Aorta (tissue), 5 donors: ENCODE data around the gene RNF181. TPM values are rescaled to one million over a fixed set of nuclear protein-coding genes. Genes with fewer than 3 reads are reported as not detected.
"Not testable (repeated sequence)": the region's sequence is repeated elsewhere in the genome, so short reads cannot be mapped to it uniquely, and the experiment has no call there.

Experiments used
- ATAC-seq: fragments of 200-7000 bp; cut with Tn5 transposase; one replicate; pipeline ENCODE4 v1.9.1; 2022; ENCODE audit warnings: moderate library complexity; ENCODE audit not compliant: low FRiP score
- DNase-seq, 2 donors: peaks; one replicate each; pipeline ENCODE4 v3.0.0-alpha.2; 2020
- H3K27ac ChIP-seq, 2 donors: one replicate each; pipeline ENCODE4 v1.5.1; 2013; ENCODE audit warnings: low read length in 2 of 2, mild to moderate bottlenecking in 2 of 2, moderate library complexity in 2 of 2, control low read depth in 1 of 2, inconsistent platforms in 1 of 2, low read depth in 1 of 2
- H3K27me3 ChIP-seq, 2 donors: one replicate each; pipeline ENCODE4 v1.6.1; 2013; ENCODE audit warnings: control low read depth in 1 of 2, low read length in 1 of 2, mild to moderate bottlenecking in 1 of 2, moderate library complexity in 1 of 2; ENCODE audit not compliant: insufficient read depth in 2 of 2, control insufficient read depth in 1 of 2
- H3K36me3 ChIP-seq, 2 donors: one replicate each; pipeline ENCODE4 v1.6.1; 2013; ENCODE audit warnings: control low read depth in 1 of 2, low read length in 1 of 2, mild to moderate bottlenecking in 1 of 2; ENCODE audit not compliant: insufficient read depth in 2 of 2, control insufficient read depth in 1 of 2
- H3K4me1 ChIP-seq, 2 donors: one replicate each; pipeline ENCODE4 v1.6.1; 2013; ENCODE audit warnings: low read length in 2 of 2, control low read depth in 1 of 2, mild to moderate bottlenecking in 1 of 2, moderate library complexity in 1 of 2; ENCODE audit not compliant: insufficient read depth in 2 of 2, control insufficient read depth in 1 of 2
- H3K4me3 ChIP-seq, 2 donors: one replicate each; pipeline ENCODE4 v1.5.1; 2013; ENCODE audit warnings: low read length in 2 of 2, control low read depth in 1 of 2, mild to moderate bottlenecking in 1 of 2
- H3K9me3 ChIP-seq: one replicate; pipeline ENCODE4 v1.6.1; 2013; ENCODE audit warnings: mild to moderate bottlenecking, low read length; ENCODE audit not compliant: control insufficient read depth
- WGBS, 2 donors: extraction: QIAGEN DNeasy Blood & Tissue Kit; methylation state at CpG; one replicate each; pipeline ENCODE4 v1.1.7; 2013; 5-methylcytosine and 5-hydroxymethylcytosine counted together
- intact Hi-C, 2 donors: fragments of 100-400 bp; cut with DNase I; formaldehyde crosslinking; loops; one replicate each; pipeline versions ENCODE4 v1.14.2 to v1.15.0; 2022
- polyA plus RNA-seq, 2 donors: library from polyadenylated mRNA; stranded (reverse); fragments of 200-250 nt; gene quantifications; one replicate each; pipeline ENCODE4 v1.2.3, GENCODE V29; 2013
- total RNA-seq, 2 donors: library from RNA; stranded (reverse); fragmentation: NEBNext Ultra II Directional; extraction: Animal tissue kit (Norgen Biotek cat#: 25700); gene quantifications; one replicate each; pipeline ENCODE4 v1.2.1, GENCODE V29; 2021
- donor health status: healthy with polysubstance abuse.
- donor health status: Bipolar disorder and iron deficiency.
- donor health status: DM: no; HTN: no; CAD: no.
- donor health status: DM: no; HTN: no; CAD: no.
- donor health status: DM: yes; HTN: yes; CAD: no.

RNF181 gene
- total and polyA plus RNA-seq, 4 donors = 76.0 to 203 (median 123) TPM

- peak in 1 of 2 donors; percentile 28 for DNase-seq
- H3K27ac ChIP-seq, H3K9me3 ChIP-seq, ATAC-seq, H3K36me3 ChIP-seq, H3K4me3 ChIP-seq, H3K4me1 ChIP-seq, H3K27me3 ChIP-seq: not testable (repeated sequence)
- intact Hi-C loops = loop anchor here (5.0 kb wide), 1 partner anchor 42 kb away; the partner anchor contains the start of gene GGCX (in 2 of the 2)
- WGBS, 2 donors = 60 to 77% methylated on average over 3 of the region's 3 CpGs
Observed at GRCh38 chr2:85604133-85604444, 8.5 kb downstream of the RNF181 start.

GRCh38 chr2:85604568-85605339 lies 9.2 kb downstream of the RNF181 start:
- no peaks in the 10 kb centered on the region for H3K9me3 ChIP-seq
- H3K4me1 ChIP-seq = peaks cover 2 to 8% of the 10 kb centered on the region in 2 donors
- peaks cover 2 to 5% of the 10 kb centered on the region in 2 donors for H3K36me3 ChIP-seq
- DNase-seq = no peak
- H3K4me3 ChIP-seq = no peak overlapping the region
- WGBS, 2 donors = 24% methylated on average over 6 of the region's 6 CpGs
- H3K27me3 ChIP-seq = no peaks in the 10 kb centered on the region
- ATAC-seq = no peak
- H3K27ac ChIP-seq = peak overlapping the region in 1 of 2 donors; percentile 36
- intact Hi-C loops = loop anchor here (5.0 kb wide), 1 partner anchor 42 kb away; the partner anchor contains the start of gene GGCX (in 2 of the 2)

GRCh38 chr2:85605406-85606115 lies 10.0 kb downstream of the RNF181 start:
- peak overlapping the region in 1 of 2 donors; percentile 13 for H3K27ac ChIP-seq
- 2 to 7% methylated on average over 4 of the region's 4 CpGs for WGBS, 2 donors
- peaks cover 2 to 12% of the 10 kb centered on the region in 2 donors for H3K4me1 ChIP-seq
- H3K9me3 ChIP-seq = no peaks in the 10 kb centered on the region
- H3K4me3 ChIP-seq = no peak overlapping the region
- intact Hi-C loops = no loop called here
- ATAC-seq = no peak
- H3K36me3 ChIP-seq = peaks cover 2 to 5% of the 10 kb centered on the region in 2 donors
- DNase-seq = peak in 1 of 2 donors; percentile 44
- H3K27me3 ChIP-seq = no peaks in the 10 kb centered on the region

GRCh38 chr2:85606116-85606455 lies 10.5 kb downstream of the RNF181 start:
- DNase-seq (no peak), ATAC-seq (no peak)
- Histone ChIP-seq H3K9me3 (no peaks in the 10 kb centered on the region), H3K36me3 (peaks cover 2 to 5% of the 10 kb centered on the region in 2 donors), H3K27ac (peak overlapping the region in 1 of 2 donors; percentile 72), H3K4me3 (no peak overlapping the region), H3K4me1 (peaks cover 2 to 12% of the 10 kb centered on the region in 2 donors), H3K27me3 (no peaks in the 10 kb centered on the region)
- intact Hi-C loops = no loop called here
- 19 to 32% methylated on average over 7 of the region's 7 CpGs for WGBS, 2 donors

- Histone ChIP-seq H3K4me1 (peaks cover 2 to 12% of the 10 kb centered on the region in 2 donors), H3K27me3 (no peaks in the 10 kb centered on the region), H3K36me3 (peaks cover 2 to 5% of the 10 kb centered on the region in 2 donors), H3K4me3 (no peak overlapping the region), H3K9me3 (no peaks in the 10 kb centered on the region), H3K27ac (peak overlapping the region in 1 of 2 donors; percentile 8)
- ATAC-seq = no peak
- intact Hi-C loops = no loop called here
- no peak for DNase-seq
- 63 to 69% methylated on average over 9 of the region's 9 CpGs for WGBS, 2 donors
Observed at GRCh38 chr2:85607268-85608215, 12.0 kb downstream of the RNF181 start.

GRCh38 chr2:85611217-85611704 lies 15.7 kb downstream of the RNF181 start:
- ATAC-seq = no peak
- peak overlapping the region; percentile 74 to 91 for H3K4me3 ChIP-seq
- intact Hi-C loops = no loop called here
- peak overlapping the region in 1 of 2 donors; percentile 28 for H3K27ac ChIP-seq
- peak in 1 of 2 donors; percentile 28 for DNase-seq
- peaks cover 2 to 5% of the 10 kb centered on the region in 2 donors for H3K36me3 ChIP-seq
- H3K9me3 ChIP-seq = no peaks in the 10 kb centered on the region
- no peaks in the 10 kb centered on the region for H3K27me3 ChIP-seq
- 2 to 5% methylated on average over 24 of the region's 24 CpGs for WGBS, 2 donors
- peaks cover under 1 to 5% of the 10 kb centered on the region in 2 donors for H3K4me1 ChIP-seq

- 7 to 8% methylated on average over 72 to 73 of the region's 73 CpGs for WGBS, 2 donors
- no peaks in the 10 kb centered on the region for H3K9me3 ChIP-seq
- H3K4me1 ChIP-seq = peaks cover 0 to 4% of the 10 kb centered on the region in 2 donors
- H3K27ac ChIP-seq = peak within 1 kb of the TSS in 1 of 2 donors; percentile 45
- peak; percentile 96 to 97 for DNase-seq
- ATAC-seq = peak; percentile 93
- peaks cover 1 to 5% of the 10 kb centered on the region in 2 donors for H3K36me3 ChIP-seq
- peak within 1 kb of the TSS; percentile 74 to 91 for H3K4me3 ChIP-seq
- intact Hi-C loops = no loop called here
- no peaks in the 10 kb centered on the region for H3K27me3 ChIP-seq
Observed at GRCh38 chr2:85611705-85612587, 16.4 kb downstream of the RNF181 start, which contains the start of gene C2orf68. TSS of gene C2orf68 (minus strand) at chr2:85612066. CDS start at chr2:85611984, 82 bp downstream.
